GM19043 (cell line): Measurements from ENCODE around the gene CFHR4.
A peak's percentile ranks its signal among the peaks of the same experiment; 100 is the strongest.
"Not testable (repeated sequence)": the region's sequence is repeated elsewhere in the genome, so short reads cannot be mapped to it uniquely, and the experiment has no call there.

Source experiments
- ATAC-seq: cut with Tn5 transposase; IDR thresholded peaks from one replicate; pipeline ENCODE4 v1.9.1; 2021; ENCODE audit warnings: low read depth; ENCODE audit not compliant: unreplicated experiment

The CFHR4 gene

GRCh38 chr1:196933531-196934189 lies 45.8 kb downstream of the CFHR4 start:
- no peak for ATAC-seq

GRCh38 chr1:196941474-196941873 lies 53.6 kb downstream of the CFHR4 start:
- not testable (repeated sequence) for ATAC-seq

- not testable (repeated sequence) for ATAC-seq
Measured at GRCh38 chr1:196943568-196943967, 55.7 kb downstream of the CFHR4 start, which contains the start of gene CFHR2. CFHR2 (plus strand) TSS chr1:196943738; CDS start chr1:196943881, 143 bp downstream.

- peak; percentile 82 for ATAC-seq
Measured at GRCh38 chr1:196951711-196952394, 64.0 kb downstream of the CFHR4 start.

GRCh38 chr1:196954778-196955177 lies 66.9 kb downstream of the CFHR4 start:
- no peak for ATAC-seq

GRCh38 chr1:196955926-196956325 lies 68.1 kb downstream of the CFHR4 start:
- ATAC-seq = no peak

- no peak for ATAC-seq
Measured at GRCh38 chr1:196960854-196961253, 73.0 kb downstream of the CFHR4 start.
